B cell (primary cell): ENCODE data around the gene METTL4.

Source experiments
- EZH2 ChIP-seq: IDR thresholded peaks from 2 replicates; pipeline ENCODE4 v1.6.1; 2012; ENCODE audit warnings: borderline replicate concordance, low read depth, mild to moderate bottlenecking, moderate library complexity, low read length; ENCODE audit not compliant: insufficient read depth, poor library complexity, severe bottlenecking
- TF ChIP-seq, protein P1 (sequence below): fragments of 200-600 bp; IDR thresholded peaks from one replicate; pipeline ENCODE4 v1.8.0; 2022; ENCODE audit warnings: antibody characterized with exemption, mild to moderate bottlenecking

GRCh38 chr18:2494921-2495320 is 76.4 kb downstream of the METTL4 start:
- no peak for TF ChIP-seq EZH2
- TF ChIP-seq, protein P1, sequence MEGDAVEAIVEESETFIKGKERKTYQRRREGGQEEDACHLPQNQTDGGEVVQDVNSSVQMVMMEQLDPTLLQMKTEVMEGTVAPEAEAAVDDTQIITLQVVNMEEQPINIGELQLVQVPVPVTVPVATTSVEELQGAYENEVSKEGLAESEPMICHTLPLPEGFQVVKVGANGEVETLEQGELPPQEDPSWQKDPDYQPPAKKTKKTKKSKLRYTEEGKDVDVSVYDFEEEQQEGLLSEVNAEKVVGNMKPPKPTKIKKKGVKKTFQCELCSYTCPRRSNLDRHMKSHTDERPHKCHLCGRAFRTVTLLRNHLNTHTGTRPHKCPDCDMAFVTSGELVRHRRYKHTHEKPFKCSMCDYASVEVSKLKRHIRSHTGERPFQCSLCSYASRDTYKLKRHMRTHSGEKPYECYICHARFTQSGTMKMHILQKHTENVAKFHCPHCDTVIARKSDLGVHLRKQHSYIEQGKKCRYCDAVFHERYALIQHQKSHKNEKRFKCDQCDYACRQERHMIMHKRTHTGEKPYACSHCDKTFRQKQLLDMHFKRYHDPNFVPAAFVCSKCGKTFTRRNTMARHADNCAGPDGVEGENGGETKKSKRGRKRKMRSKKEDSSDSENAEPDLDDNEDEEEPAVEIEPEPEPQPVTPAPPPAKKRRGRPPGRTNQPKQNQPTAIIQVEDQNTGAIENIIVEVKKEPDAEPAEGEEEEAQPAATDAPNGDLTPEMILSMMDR, result no peak
